GM12801 (cell line): ENCODE data around the gene ZNF775.

ENCODE experiments used
- TF ChIP-seq, protein P1 (sequence below): IDR thresholded peaks from one replicate; pipeline ENCODE4 v1.5.1; 2011; ENCODE audit warnings: control low read depth; ENCODE audit not compliant: insufficient read length; ENCODE audit errors: extremely low read depth

The ZNF775 gene

DNA sequence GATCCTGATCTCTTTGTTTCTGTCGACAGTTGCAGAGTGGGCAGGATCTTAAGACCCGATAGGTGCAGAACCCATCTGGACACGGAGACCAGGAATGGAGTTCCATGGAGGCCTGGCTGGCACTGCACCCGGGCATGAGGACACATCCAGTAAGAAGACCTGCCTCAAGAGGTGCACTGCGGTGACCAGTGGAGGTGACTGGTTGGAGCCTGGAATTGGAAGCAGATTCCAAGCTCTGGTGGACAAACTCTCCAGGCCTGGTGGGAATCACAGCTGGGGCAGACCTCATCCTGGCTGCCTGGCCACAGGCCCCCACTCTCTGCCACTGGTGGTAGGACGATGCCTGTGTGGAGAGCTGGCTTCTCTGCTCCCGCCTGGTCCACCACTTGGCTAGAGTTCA, 31.0 kb downstream of the ZNF775 start:
- TF ChIP-seq, protein P1, sequence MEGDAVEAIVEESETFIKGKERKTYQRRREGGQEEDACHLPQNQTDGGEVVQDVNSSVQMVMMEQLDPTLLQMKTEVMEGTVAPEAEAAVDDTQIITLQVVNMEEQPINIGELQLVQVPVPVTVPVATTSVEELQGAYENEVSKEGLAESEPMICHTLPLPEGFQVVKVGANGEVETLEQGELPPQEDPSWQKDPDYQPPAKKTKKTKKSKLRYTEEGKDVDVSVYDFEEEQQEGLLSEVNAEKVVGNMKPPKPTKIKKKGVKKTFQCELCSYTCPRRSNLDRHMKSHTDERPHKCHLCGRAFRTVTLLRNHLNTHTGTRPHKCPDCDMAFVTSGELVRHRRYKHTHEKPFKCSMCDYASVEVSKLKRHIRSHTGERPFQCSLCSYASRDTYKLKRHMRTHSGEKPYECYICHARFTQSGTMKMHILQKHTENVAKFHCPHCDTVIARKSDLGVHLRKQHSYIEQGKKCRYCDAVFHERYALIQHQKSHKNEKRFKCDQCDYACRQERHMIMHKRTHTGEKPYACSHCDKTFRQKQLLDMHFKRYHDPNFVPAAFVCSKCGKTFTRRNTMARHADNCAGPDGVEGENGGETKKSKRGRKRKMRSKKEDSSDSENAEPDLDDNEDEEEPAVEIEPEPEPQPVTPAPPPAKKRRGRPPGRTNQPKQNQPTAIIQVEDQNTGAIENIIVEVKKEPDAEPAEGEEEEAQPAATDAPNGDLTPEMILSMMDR = no peak

DNA sequence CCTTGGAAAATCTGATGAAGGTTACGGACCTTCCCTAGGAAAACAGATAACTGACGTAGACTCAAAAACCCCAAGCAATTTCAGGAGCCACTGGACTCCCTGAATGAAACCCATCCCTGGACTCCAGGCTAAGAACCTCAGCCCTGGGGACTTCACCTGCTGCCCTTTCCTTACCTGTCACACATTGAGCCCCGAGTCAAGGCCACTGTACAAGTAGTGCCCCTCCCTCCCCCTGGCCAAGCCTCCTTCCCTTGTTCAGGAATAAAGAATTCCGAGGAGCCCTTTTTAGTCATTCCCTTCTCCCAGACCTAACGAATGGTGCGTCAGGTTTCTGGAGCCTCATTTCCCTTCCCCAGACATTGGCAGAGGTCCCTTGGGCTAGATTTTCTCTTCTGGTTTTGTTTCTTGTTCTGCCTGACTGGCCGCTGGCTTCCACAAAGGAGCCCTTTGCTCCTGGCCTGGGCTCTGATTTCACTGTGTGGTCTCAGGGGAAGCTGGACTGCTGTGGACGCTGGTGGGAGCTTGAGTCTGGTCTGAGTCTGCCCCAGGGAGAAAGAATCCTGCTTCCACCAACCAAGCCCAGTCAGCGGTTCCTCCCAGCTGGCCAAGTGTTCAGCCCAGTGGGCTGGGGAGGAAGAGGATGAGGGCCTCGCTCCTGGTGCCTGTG, 31.7 kb downstream of the ZNF775 start:
- TF ChIP-seq, protein P1 = no peak

DNA sequence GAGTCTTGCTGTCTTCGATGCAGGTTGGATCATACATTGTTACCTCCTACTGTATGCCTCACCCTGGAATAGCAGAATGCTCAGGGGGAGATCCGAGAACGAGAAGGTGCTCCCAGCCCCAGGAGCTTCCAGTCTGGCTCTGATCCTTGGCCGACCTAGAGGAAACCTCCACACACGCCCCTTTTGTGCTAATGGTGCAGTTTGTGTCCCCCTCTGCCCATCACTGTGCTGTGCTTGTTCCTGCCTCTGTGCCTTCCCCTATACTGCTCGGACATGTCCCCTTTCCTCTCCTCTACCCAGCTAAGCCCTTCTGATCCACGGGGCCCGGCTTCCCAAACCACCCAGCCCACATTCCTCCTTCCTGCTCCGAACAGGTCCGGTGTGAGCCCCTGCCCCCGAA, 32.5 kb downstream of the ZNF775 start:
- TF ChIP-seq, protein P1 = no peak

DNA sequence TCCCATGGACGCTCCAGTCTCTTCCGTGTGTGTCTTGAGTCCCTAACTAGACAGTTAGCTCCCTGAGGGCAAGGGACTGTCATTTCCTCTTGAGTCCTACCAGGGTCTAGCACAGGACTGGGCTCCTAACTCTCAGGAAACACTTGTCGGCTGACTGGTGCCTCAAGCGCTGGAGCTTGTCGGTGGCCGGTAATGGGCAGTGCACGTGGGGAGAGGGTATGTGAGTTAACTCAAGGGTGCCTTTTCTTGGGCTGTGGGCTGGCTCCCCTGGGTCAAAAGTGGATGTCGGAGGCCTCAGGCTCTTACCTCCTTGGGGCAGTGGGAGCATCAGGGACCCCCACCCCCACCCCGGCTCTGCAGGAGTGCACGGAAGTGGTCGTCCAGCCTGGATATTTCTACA, 32.9 kb downstream of the ZNF775 start:
- TF ChIP-seq, protein P1 = no peak

DNA sequence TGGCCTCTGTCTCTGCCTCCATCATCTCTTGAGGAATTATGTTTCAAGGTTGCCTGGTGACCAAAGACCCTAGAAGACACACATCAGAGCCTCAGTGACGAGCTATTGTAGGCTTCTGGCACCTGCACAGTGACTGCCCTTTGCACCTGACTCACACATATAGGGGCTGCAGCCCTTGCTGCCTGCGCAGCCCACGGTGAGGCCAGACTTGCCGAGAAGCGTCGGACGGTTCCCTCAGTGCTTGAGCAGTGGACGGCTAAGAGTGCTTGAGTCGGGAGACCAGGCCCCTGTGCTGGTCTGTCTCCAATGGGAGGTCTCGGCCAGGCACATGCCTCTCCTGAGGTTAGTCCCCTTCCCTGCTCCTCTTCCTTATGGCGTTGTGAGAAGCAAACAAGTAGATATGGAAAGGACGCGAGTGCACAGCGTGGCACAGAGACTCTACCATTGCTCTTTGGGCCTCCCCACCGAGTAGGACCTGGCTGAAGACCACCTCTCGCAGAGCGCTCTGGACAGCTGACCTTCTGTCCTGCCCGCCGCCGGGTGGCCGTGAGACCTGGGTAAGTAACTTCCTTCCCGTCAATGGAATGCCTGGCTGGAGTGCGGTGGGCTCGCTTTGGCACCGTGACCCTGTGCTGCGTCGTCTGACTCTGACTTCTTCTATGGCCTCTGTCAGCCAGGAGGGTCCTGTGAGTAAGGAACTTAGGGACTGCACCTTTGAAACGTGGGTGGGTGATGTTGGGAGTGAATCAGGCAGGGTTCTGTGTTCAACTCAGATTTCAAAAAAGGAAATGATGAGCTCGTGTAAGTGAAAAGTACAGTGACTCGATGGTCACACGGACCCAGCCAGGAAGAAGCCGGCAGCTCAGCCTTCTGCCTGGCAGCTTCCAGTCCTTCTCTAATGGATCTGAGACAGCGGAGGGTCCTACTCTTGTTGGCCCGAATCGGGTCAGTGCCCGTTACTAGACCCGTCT, 33.7 kb downstream of the ZNF775 start:
- TF ChIP-seq, protein P1 = no peak

DNA sequence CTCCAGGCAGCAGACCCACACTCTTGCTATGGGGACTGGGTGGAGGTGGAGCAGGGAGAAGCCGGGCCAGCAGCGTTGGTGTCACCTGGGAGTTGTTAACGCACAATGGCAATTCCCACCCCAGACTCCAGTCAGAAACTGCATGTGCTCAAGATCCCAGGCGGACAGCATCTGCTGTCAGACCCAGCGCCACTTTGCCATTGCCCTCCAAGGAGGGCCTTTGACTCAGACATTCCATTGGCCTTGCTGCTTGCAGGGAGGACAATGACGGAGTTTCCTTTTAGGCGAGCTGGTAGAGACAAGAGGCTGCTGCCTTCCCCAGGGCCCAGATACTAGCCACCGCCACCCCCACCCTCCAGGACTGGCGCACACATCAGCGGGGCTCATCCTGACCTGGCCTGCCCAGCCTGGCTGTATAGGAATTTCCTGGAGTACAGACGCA, 34.5 kb downstream of the ZNF775 start:
- TF ChIP-seq, protein P1 = no peak

DNA sequence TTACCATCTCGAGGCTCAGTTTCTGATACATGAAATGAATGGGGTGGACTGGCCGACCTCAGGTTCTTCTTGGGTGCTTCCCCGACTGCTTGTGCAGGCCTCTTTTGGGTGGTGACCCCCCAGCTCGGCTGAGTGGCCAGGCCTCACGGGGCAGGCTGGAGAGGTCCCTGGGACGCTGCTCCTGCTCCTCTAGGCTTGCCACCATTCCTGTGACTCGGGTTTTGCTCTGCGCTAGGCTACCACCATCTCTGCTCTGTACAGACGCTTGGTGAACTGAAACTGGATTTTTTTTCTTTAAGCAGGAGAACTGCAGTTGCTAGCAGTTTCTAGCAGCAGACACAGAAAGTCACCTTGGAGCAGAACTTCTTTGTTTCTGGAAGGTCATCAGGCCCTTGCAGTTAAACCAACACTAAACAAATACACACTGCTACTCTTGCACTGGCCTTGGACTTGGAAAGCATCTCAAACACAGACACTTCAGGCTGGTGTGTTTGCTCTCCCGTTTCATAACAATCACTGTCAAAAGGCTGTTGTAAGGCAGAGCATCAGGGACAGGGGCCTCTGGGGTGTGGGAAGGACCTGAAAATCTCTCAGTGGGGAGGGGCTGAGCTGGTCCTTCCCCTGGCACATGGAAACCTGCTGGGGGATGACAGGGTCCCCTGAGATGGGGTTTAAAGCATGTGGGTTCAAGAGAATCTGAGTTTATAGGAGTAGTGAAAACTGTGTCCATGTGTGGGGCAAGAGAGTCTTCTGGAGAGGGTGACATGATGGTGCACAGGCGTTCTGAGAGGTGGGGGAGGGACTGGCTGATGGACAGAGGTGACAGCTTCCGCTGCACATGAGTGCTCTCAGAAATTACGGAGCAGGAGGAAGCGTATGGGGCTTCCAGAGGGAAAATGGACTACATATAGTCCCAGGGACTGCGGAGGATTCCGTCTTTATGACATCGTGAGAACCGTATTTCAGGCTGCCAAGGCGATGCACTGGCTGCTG, 36.3 kb downstream of the ZNF775 start:
- TF ChIP-seq, protein P1 = no peak
